Aorta (tissue), 5 donors: Measurements from ENCODE around the gene TBL3. TPM values are rescaled to one million over a fixed set of nuclear protein-coding genes. Genes with fewer than 3 reads are reported as not detected.

Experiments
- ATAC-seq: fragments of 200-7000 bp; cut with Tn5 transposase; one replicate; pipeline ENCODE4 v1.9.1; 2022; ENCODE audit warnings: moderate library complexity; ENCODE audit not compliant: low FRiP score
- DNase-seq, 2 donors: peaks; one replicate each; pipeline ENCODE4 v3.0.0-alpha.2; 2020
- H3K27ac ChIP-seq, 2 donors: one replicate each; pipeline ENCODE4 v1.5.1; 2013; ENCODE audit warnings: low read length in 2 of 2, mild to moderate bottlenecking in 2 of 2, moderate library complexity in 2 of 2, control low read depth in 1 of 2, inconsistent platforms in 1 of 2, low read depth in 1 of 2
- H3K27me3 ChIP-seq, 2 donors: one replicate each; pipeline ENCODE4 v1.6.1; 2013; ENCODE audit warnings: control low read depth in 1 of 2, low read length in 1 of 2, mild to moderate bottlenecking in 1 of 2, moderate library complexity in 1 of 2; ENCODE audit not compliant: insufficient read depth in 2 of 2, control insufficient read depth in 1 of 2
- H3K36me3 ChIP-seq, 2 donors: one replicate each; pipeline ENCODE4 v1.6.1; 2013; ENCODE audit warnings: control low read depth in 1 of 2, low read length in 1 of 2, mild to moderate bottlenecking in 1 of 2; ENCODE audit not compliant: insufficient read depth in 2 of 2, control insufficient read depth in 1 of 2
- H3K4me1 ChIP-seq, 2 donors: one replicate each; pipeline ENCODE4 v1.6.1; 2013; ENCODE audit warnings: low read length in 2 of 2, control low read depth in 1 of 2, mild to moderate bottlenecking in 1 of 2, moderate library complexity in 1 of 2; ENCODE audit not compliant: insufficient read depth in 2 of 2, control insufficient read depth in 1 of 2
- H3K4me3 ChIP-seq, 2 donors: one replicate each; pipeline ENCODE4 v1.5.1; 2013; ENCODE audit warnings: low read length in 2 of 2, control low read depth in 1 of 2, mild to moderate bottlenecking in 1 of 2
- H3K9me3 ChIP-seq: one replicate; pipeline ENCODE4 v1.6.1; 2013; ENCODE audit warnings: mild to moderate bottlenecking, low read length; ENCODE audit not compliant: control insufficient read depth
- WGBS, 2 donors: extraction: QIAGEN DNeasy Blood & Tissue Kit; methylation state at CpG; one replicate each; pipeline ENCODE4 v1.1.7; 2013; 5-methylcytosine and 5-hydroxymethylcytosine counted together
- intact Hi-C, 2 donors: fragments of 100-400 bp; cut with DNase I; formaldehyde crosslinking; loops; one replicate each; pipeline versions ENCODE4 v1.14.2 to v1.15.0; 2022
- long read RNA-seq, 2 donors: library from polyadenylated mRNA; unstranded; transcript quantifications; one replicate each; pipeline ENCODE4 v2.0.0, GENCODE V29; 2020 to 2021
- polyA plus RNA-seq, 2 donors: library from polyadenylated mRNA; stranded (reverse); fragments of 200-250 nt; gene quantifications; one replicate each; pipeline ENCODE4 v1.2.3, GENCODE V29; 2013
- total RNA-seq, 2 donors: library from RNA; stranded (reverse); fragmentation: NEBNext Ultra II Directional; extraction: Animal tissue kit (Norgen Biotek cat#: 25700); gene quantifications; one replicate each; pipeline ENCODE4 v1.2.1, GENCODE V29; 2021
- donor health status: healthy with polysubstance abuse.
- donor health status: Bipolar disorder and iron deficiency.
- donor health status: DM: no; HTN: no; CAD: no.
- donor health status: DM: no; HTN: no; CAD: no.
- donor health status: DM: yes; HTN: yes; CAD: no.

The TBL3 gene
- total RNA-seq (10 to 100 TPM; 16.1 to 19.8 TPM), polyA plus RNA-seq (10 to 100 TPM; 14.9 to 85.5 TPM)
- long read RNA-seq, donor 1, full-length matches to known transcripts, result 123 of 179 reads
- long read RNA-seq, donor 1, partial matches to known transcripts, result 40 of 179 reads
- long read RNA-seq, donor 1, other reads (novel, unspliced or antisense), result 16 of 179 reads
- long read RNA-seq, donor 2, full-length matches to known transcripts, result 20 of 42 reads
- long read RNA-seq, donor 2, partial matches to known transcripts, result 18 of 42 reads
- long read RNA-seq, donor 2, other reads (novel, unspliced or antisense), result 4 of 42 reads

- H3K27me3 ChIP-seq, result no peaks in the 10 kb centered on the region
- H3K4me1 ChIP-seq, result no peaks in the 10 kb centered on the region
- H3K4me3 ChIP-seq, result peak within 1 kb of the TSS; percentile 16 to 62
- WGBS, 2 donors, result 0 to 1% methylated on average over 77 to 78 of the region's 78 CpGs
- peak within 1 kb of the TSS; percentile 43 to 50 for H3K27ac ChIP-seq
- peak; percentile 96 to 98 for DNase-seq
- H3K36me3 ChIP-seq, result peaks cover 0 to 15% of the 10 kb centered on the region in 2 donors
- peak; percentile 96 for ATAC-seq
- intact Hi-C loops, result no loop called here
- H3K9me3 ChIP-seq, result no peaks in the 10 kb centered on the region
Observed at GRCh38 chr16:1971796-1972489, at the start of gene TBL3. Gene TBL3 (plus strand): TSS chr16:1972053. CDS start chr16:1972165, 112 bp downstream.

DNA sequence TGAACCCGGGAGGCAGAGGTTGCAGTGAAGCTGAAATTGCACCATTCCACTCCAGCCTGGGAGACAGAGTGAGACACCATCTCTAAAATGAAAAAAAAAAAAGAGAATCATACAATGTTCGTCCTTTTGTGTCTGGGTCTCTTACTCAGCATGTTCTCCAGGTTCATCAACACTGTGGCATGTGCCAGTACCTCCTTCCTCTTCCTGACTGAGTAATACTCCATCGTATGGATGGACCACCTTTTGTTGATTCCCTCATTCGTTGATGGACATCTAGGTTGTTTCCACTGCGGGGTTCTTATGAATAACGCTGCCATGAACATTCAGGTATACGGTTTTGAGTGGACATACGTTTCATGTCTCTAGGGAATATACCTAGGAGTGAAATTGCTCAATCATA is 49.5 kb upstream of the TBL3 start:
- peaks cover 0 to 6% of the 10 kb centered on the region in 2 donors for H3K27me3 ChIP-seq
- ATAC-seq (no peak), DNase-seq (no peak)
- H3K4me1 ChIP-seq, result no peaks in the 10 kb centered on the region
- H3K9me3 ChIP-seq, result no peaks in the 10 kb centered on the region
- H3K4me3 ChIP-seq, result no peak overlapping the region
- intact Hi-C loops, result no loop called here
- H3K36me3 ChIP-seq, result no peaks in the 10 kb centered on the region
- H3K27ac ChIP-seq, result no peak overlapping the region
- WGBS, 2 donors, result 79 to 90% methylated on average over 8 of the region's 8 CpGs

- no peak for DNase-seq
- Histone ChIP-seq H3K36me3 (no peaks in the 10 kb centered on the region), H3K27me3 (peaks cover 0 to 6% of the 10 kb centered on the region in 2 donors), H3K27ac (no peak overlapping the region), H3K4me3 (no peak overlapping the region), H3K4me1 (no peaks in the 10 kb centered on the region), H3K9me3 (no peaks in the 10 kb centered on the region)
- intact Hi-C loops, result no loop called here
- no peak for ATAC-seq
- 16% methylated on average over 24 of the region's 24 CpGs for WGBS, 2 donors
Observed at GRCh38 chr16:1923299-1924034, 48.4 kb upstream of the TBL3 start.

- WGBS, 2 donors, result 65 to 66% methylated on average over 5 of the region's 5 CpGs
- no peak for ATAC-seq
- peaks cover 0 to 6% of the 10 kb centered on the region in 2 donors for H3K27me3 ChIP-seq
- no peak for DNase-seq
- H3K27ac ChIP-seq, result no peak overlapping the region
- H3K4me1 ChIP-seq, result no peaks in the 10 kb centered on the region
- intact Hi-C loops, result no loop called here
- H3K9me3 ChIP-seq, result no peaks in the 10 kb centered on the region
- H3K36me3 ChIP-seq, result no peaks in the 10 kb centered on the region
- no peak overlapping the region for H3K4me3 ChIP-seq
Observed at GRCh38 chr16:1924095-1924494, 47.8 kb upstream of the TBL3 start.

DNA sequence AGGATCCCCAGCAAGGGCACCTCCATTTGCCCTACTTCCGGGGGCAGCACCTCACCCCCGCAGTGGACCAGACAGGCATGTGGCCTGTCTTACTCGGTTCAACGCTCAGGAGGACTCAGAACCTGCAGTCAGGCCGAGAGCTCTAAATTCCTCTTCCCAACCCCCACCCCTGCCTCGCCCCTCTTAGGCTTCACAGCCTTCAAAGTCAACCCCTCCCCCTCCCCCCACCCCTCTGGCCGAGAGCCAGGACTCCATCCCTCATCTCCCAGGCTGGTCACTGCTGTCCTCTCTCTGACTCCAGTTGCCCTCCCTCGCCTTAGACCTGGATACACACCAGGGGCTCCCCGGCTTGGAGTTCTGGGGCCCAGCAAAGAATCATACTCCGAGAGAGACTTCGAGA is 45.6 kb upstream of the TBL3 start:
- intact Hi-C loops, result loop anchor here in 1 of 2 donors (5.0 kb wide), 1 partner anchor 64 kb away; no protein-coding TSS in a partner anchor

GRCh38 chr16:1929105-1929504 is 42.7 kb upstream of the TBL3 start:
- Histone ChIP-seq H3K4me1 (no peaks in the 10 kb centered on the region), H3K27ac (no peak overlapping the region), H3K36me3 (no peaks in the 10 kb centered on the region), H3K4me3 (peak overlapping the region in 1 of 2 donors; percentile 54), H3K9me3 (no peaks in the 10 kb centered on the region), H3K27me3 (peaks cover 0 to 2% of the 10 kb centered on the region in 2 donors)
- peak; percentile 39 for ATAC-seq
- intact Hi-C loops, result loop anchor here (2.0 to 5.0 kb wide), 2 partner anchors 64 to 67 kb away; no protein-coding TSS in a partner anchor
- 13 to 15% methylated on average over 5 to 11 of the region's 11 CpGs for WGBS, 2 donors
- no peak for DNase-seq

More for the DNA sequence above, 45.6 kb upstream of the TBL3 start:
- DNase-seq, result no peak
- Histone ChIP-seq H3K36me3 (no peaks in the 10 kb centered on the region), H3K4me3 (no peak overlapping the region), H3K27me3 (peaks cover 0 to 3% of the 10 kb centered on the region in 2 donors), H3K9me3 (no peaks in the 10 kb centered on the region), H3K27ac (no peak overlapping the region), H3K4me1 (no peaks in the 10 kb centered on the region)
- 53 to 59% methylated on average over 11 of the region's 11 CpGs for WGBS, 2 donors
- no peak for ATAC-seq

DNA sequence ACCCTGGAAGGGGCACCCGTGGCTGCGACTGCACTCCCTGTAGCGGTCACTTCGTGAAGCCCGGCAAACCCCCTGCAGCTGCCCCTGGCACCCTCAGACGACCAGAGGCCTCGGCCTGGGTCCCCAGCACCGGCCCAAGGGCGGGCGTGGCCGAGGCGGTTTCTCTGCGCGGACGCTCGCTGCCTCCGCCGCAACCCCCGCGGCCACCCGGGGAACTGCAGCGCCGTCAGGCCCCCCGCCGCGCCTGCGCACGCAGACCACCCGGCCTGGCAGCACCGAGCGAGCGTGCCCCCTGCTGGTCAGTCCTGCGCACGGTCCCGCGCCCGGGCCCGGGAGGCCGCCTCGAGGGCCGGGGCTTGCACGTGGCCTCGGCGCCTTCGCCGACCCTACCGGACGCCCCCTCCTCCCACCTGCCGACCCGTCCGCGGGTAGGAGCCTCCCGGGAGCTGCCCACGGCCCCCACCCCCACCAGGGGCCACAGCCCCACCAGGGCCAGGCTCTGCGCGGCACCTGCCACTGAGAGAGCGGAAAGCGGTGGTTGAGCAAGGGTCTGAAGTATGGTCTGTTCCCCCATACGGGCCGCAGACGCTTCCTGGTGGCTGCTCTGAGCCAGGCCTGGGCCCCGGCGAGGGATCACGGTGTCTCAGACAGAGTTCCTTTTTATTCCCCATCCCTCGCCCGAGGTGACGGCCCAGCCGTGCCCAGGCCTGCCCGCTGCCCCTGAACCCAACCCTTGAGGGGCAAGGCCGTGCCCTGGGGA is 42.1 kb upstream of the TBL3 start:
- H3K9me3 ChIP-seq, result no peaks in the 10 kb centered on the region
- WGBS, 2 donors, result 12% methylated on average over 64 to 70 of the region's 70 CpGs
- H3K27me3 ChIP-seq, result peaks cover 0 to 2% of the 10 kb centered on the region in 2 donors
- peak overlapping the region in 1 of 2 donors; percentile 54 for H3K4me3 ChIP-seq
- intact Hi-C loops, result loop anchor here (2.0 to 5.0 kb wide), 2 partner anchors 65 to 67 kb away; no protein-coding TSS in a partner anchor
- H3K36me3 ChIP-seq, result no peaks in the 10 kb centered on the region
- peak; percentile 96 for ATAC-seq
- H3K4me1 ChIP-seq, result no peaks in the 10 kb centered on the region
- H3K27ac ChIP-seq, result no peak overlapping the region
- peak; percentile 91 to 97 for DNase-seq

GRCh38 chr16:1930338-1930720 is 41.5 kb upstream of the TBL3 start:
- WGBS, 2 donors, result 65 to 74% methylated on average over 10 of the region's 10 CpGs
- Histone ChIP-seq H3K4me1 (no peaks in the 10 kb centered on the region), H3K27me3 (peaks cover 0 to 2% of the 10 kb centered on the region in 2 donors), H3K4me3 (no peak overlapping the region), H3K36me3 (no peaks in the 10 kb centered on the region), H3K27ac (no peak overlapping the region), H3K9me3 (no peaks in the 10 kb centered on the region)
- intact Hi-C loops, result no loop called here
- ATAC-seq, result no peak
- no peak for DNase-seq
